SK-N-SH (cell line): ENCODE measurements around the gene MBNL1. TPM values are rescaled to one million over a fixed set of nuclear protein-coding genes. Genes with fewer than 3 reads are reported as not detected.

ENCODE experiments used
- CTCF ChIA-PET: fragments of 300-600, 350-600 bp; formaldehyde crosslinking; extraction: SDS; loops from one replicate; lab custom pipeline; 2021; lab: Yijun Ruan, JAX
- POLR2A ChIA-PET: fragments of 350-600 bp; sonication (Branson Sonifier 250); formaldehyde crosslinking; extraction: SDS; loops from one replicate; lab custom pipeline; 2020; ENCODE audit warnings: antibody characterized with exemption, inconsistent platforms; lab: Yijun Ruan, JAX
- DNase-seq: peaks from one replicate; pipeline ENCODE4 v3.0.0; 2012
- H2AFZ ChIP-seq: fragments of 200-600 bp; sonication (generic); 2 replicates; pipeline ENCODE4 v1.8.1; 2016; ENCODE audit warnings: antibody characterized with exemption, mild to moderate bottlenecking, low read depth
- H3F3A ChIP-seq: fragments of 200-600 bp; sonication (generic); replicated peaks from 2 replicates; pipeline ENCODE3; 2016; ENCODE audit warnings: antibody characterized with exemption, mild to moderate bottlenecking; ENCODE audit not compliant: insufficient read depth
- H3K27ac ChIP-seq, 2 experiments: fragments of 200-500 bp in 1 of 2; fragments of 200-600 bp in 1 of 2; sonication (Bioruptor generic) in 1 of 2; sonication (generic), shearing (Covaris generic) in 1 of 2; 2 replicates each; pipeline versions ENCODE4 v1.5.1 to v1.6.1; 2014 to 2016; ENCODE audit warnings: low read depth in 2 of 2, inconsistent platforms in 1 of 2, low read length in 1 of 2, mild to moderate bottlenecking in 1 of 2, mixed read lengths in 1 of 2
- H3K27me3 ChIP-seq: fragments of 200-600 bp; sonication (generic), shearing (Covaris generic); 2 replicates; pipeline ENCODE4 v1.6.1; 2016; ENCODE audit warnings: mixed run types; ENCODE audit not compliant: insufficient read depth
- H3K36me3 ChIP-seq, 2 experiments: fragments of 200-500 bp in 1 of 2; fragments of 200-600 bp in 1 of 2; sonication (Bioruptor generic) in 1 of 2; sonication (generic) in 1 of 2; replicated peaks in 1 of 2; 2 replicates each; pipeline versions ENCODE3 to v1.5.1; 2014 to 2016; ENCODE audit warnings: low read length in 1 of 2, mild to moderate bottlenecking in 1 of 2; ENCODE audit not compliant: insufficient read depth in 2 of 2, control insufficient read depth in 1 of 2
- H3K4me1 ChIP-seq, 2 experiments: fragments of 200-500 bp in 1 of 2; fragments of 200-600 bp in 1 of 2; sonication (Bioruptor generic) in 1 of 2; sonication (generic), shearing (Covaris generic) in 1 of 2; 2 replicates each; pipeline versions ENCODE4 v1.5.1 to v1.6.1; 2014 to 2016; ENCODE audit warnings: low read depth in 1 of 2, low read length in 1 of 2, mixed run types in 1 of 2; ENCODE audit not compliant: insufficient read depth in 2 of 2, control insufficient read depth in 1 of 2
- H3K4me2 ChIP-seq: fragments of 200-600 bp; sonication (generic), shearing (Covaris generic); 2 replicates; pipeline ENCODE4 v1.6.1; 2017; ENCODE audit warnings: mixed run types
- H3K4me3 ChIP-seq, 2 experiments: fragments of 200-500 bp in 1 of 2; fragments of 200-600 bp in 1 of 2; sonication (Bioruptor generic) in 1 of 2; sonication (generic), shearing (Covaris generic) in 1 of 2; 2 replicates each; pipeline versions ENCODE4 v1.5.1 to v1.8.1; 2014 to 2016; ENCODE audit warnings: low read depth in 2 of 2, inconsistent platforms in 1 of 2, low read length in 1 of 2, mild to moderate bottlenecking in 1 of 2, mixed read lengths in 1 of 2, moderate library complexity in 1 of 2
- H3K79me2 ChIP-seq: fragments of 200-600 bp; sonication (generic); 2 replicates; pipeline ENCODE4 v1.8.1; 2017; ENCODE audit warnings: mild to moderate bottlenecking; ENCODE audit not compliant: insufficient read depth
- H3K9ac ChIP-seq: fragments of 200-600 bp; sonication (generic); 2 replicates; pipeline ENCODE4 v1.6.1; 2017; ENCODE audit warnings: mixed run types
- H3K9me2 ChIP-seq: fragments of 200-600 bp; sonication (generic); 2 replicates; pipeline ENCODE4 v1.6.1; 2017; ENCODE audit warnings: mixed run types
- H3K9me3 ChIP-seq: fragments of 200-600 bp; sonication (generic); 2 replicates; pipeline ENCODE4 v1.6.1; 2017; ENCODE audit warnings: mixed run types, mild to moderate bottlenecking, moderate library complexity
- H4K20me1 ChIP-seq: fragments of 200-600 bp; sonication (generic); 2 replicates; pipeline ENCODE4 v1.6.1; 2017; ENCODE audit warnings: mild to moderate bottlenecking, mixed run types; ENCODE audit not compliant: insufficient read depth
- CHD2 ChIP-seq: fragments of 150-350 bp; IDR thresholded peaks from 2 replicates; pipeline ENCODE4 v1.6.1; 2018; ENCODE audit warnings: low read length; ENCODE audit not compliant: partially characterized antibody
- ELF1 ChIP-seq: IDR thresholded peaks from 2 replicates; pipeline ENCODE4 v1.4.0; 2012
- EZH2phosphoT487 ChIP-seq: fragments of 200-600 bp; sonication (generic); IDR thresholded peaks from 2 replicates; pipeline ENCODE4 v1.6.1; 2017; ENCODE audit warnings: low read depth, mixed run types, mild to moderate bottlenecking, antibody characterized with exemption, moderate library complexity, borderline replicate concordance
- FOXJ3 ChIP-seq: sonication (generic); formaldehyde crosslinking; IDR thresholded peaks from 2 replicates; pipeline ENCODE4 v1.5.1; 2020; ENCODE audit warnings: mild to moderate bottlenecking, missing genetic modification reagents
- JUND ChIP-seq: IDR thresholded peaks from 2 replicates; pipeline ENCODE4 v1.4.0; 2012
- MEF2A ChIP-seq: IDR thresholded peaks from 2 replicates; pipeline ENCODE4 v1.4.0; 2012; ENCODE audit warnings: low read depth, borderline replicate concordance
- RAD21 ChIP-seq: IDR thresholded peaks from 2 replicates; pipeline ENCODE4 v1.6.1; 2012; ENCODE audit warnings: mild to moderate bottlenecking, low read length
- RFX5 ChIP-seq: IDR thresholded peaks from 2 replicates; pipeline ENCODE4 v1.6.1; 2012; ENCODE audit warnings: mild to moderate bottlenecking, improper control_type of control experiment, low read length
- TAF1 ChIP-seq: IDR thresholded peaks from 2 replicates; pipeline ENCODE4 v1.6.1; 2012; ENCODE audit warnings: low read depth, mild to moderate bottlenecking, low read length, moderate library complexity, borderline replicate concordance
- TCF12 ChIP-seq: IDR thresholded peaks from 2 replicates; pipeline ENCODE4 v1.4.0; 2012
- USF1 ChIP-seq: IDR thresholded peaks from 2 replicates; pipeline ENCODE4 v1.4.0; 2012; ENCODE audit warnings: low read depth, borderline replicate concordance
- USF2 ChIP-seq: fragments of 150-350 bp; IDR thresholded peaks from 2 replicates; pipeline ENCODE4 v1.6.1; 2017; ENCODE audit warnings: antibody characterized with exemption, low read length, low read depth, borderline replicate concordance
- WGBS: methylation state at CpG from one replicate; pipeline ENCODE4 v1.1.6; 2017; ENCODE audit warnings: low lambda C conversion rate; 5-methylcytosine and 5-hydroxymethylcytosine counted together
- polyA plus RNA-seq, 3 experiments: library from polyadenylated mRNA; depleted of rRNA; stranded (reverse); fragments of >200 nt; gene quantifications; 2 replicates each; pipeline ENCODE4 v1.2.3, GENCODE V29; 2012
- TF ChIP-seq, protein P1 (sequence below): IDR thresholded peaks from 2 replicates; pipeline ENCODE4; 2012
- TF ChIP-seq, protein P2 (sequence below): fragments of 200-600 bp; sonication (generic); IDR thresholded peaks from 2 replicates; pipeline ENCODE4 v1.6.1; 2017; ENCODE audit warnings: antibody characterized with exemption, mild to moderate bottlenecking, moderate library complexity
- TF ChIP-seq, protein P3 (sequence below): IDR thresholded peaks from 2 replicates; pipeline ENCODE4 v1.4.0; 2012; ENCODE audit warnings: low read depth

Gene MBNL1
- polyA plus RNA-seq, 1 of the 3 experiments (the other 2 are of a cell fraction) = 44.3 TPM

GRCh38 chr3:152416808-152417580 is 148.3 kb downstream of the MBNL1 start:
- no peaks in the 10 kb centered on the region for H3K9me2 ChIP-seq
- H3K27ac ChIP-seq = 0 out of 4 replicates have a peak overlapping the region, but pooled peaks of 1 of the 2 experiments have one; percentile 7
- CTCF ChIA-PET = interaction anchor here (1.0 kb wide), 1 partner anchor 35 kb away, joined by 3 read pairs; no protein-coding TSS in a partner anchor
- POLR2A ChIA-PET = no interaction called here
- H3K4me3 ChIP-seq = no peak overlapping the region
- H3K4me2 ChIP-seq = no peak overlapping the region
- no peaks in the 10 kb centered on the region for H3K9me3 ChIP-seq
- peaks cover 17% of the 10 kb centered on the region for H3F3A ChIP-seq
- H3K79me2 ChIP-seq = peaks cover 90% of the 10 kb centered on the region
- peaks cover 48 to 52% of the 10 kb centered on the region in 2 experiments for H3K36me3 ChIP-seq
- H3K27me3 ChIP-seq = no peaks in the 10 kb centered on the region
- peaks cover 30% of the 10 kb centered on the region for H4K20me1 ChIP-seq
- H3K4me1 ChIP-seq = 0 out of 4 replicates have a peak, but pooled peaks cover 0 to 4% of the 10 kb centered on the region in 2 experiments
- WGBS = 87% methylated on average over 1 of the region's 1 CpG
- TF ChIP-seq TCF12 (peak; percentile 29; the same call in 1 of the 2 replicates), ELF1 (no peak), MEF2A (no peak)
- TF ChIP-seq, protein P1, sequence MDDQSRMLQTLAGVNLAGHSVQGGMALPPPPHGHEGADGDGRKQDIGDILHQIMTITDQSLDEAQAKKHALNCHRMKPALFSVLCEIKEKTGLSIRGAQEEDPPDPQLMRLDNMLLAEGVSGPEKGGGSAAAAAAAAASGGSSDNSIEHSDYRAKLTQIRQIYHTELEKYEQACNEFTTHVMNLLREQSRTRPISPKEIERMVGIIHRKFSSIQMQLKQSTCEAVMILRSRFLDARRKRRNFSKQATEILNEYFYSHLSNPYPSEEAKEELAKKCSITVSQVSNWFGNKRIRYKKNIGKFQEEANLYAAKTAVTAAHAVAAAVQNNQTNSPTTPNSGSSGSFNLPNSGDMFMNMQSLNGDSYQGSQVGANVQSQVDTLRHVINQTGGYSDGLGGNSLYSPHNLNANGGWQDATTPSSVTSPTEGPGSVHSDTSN = peak; percentile 42; the same call in 1 of the 2 replicates
- TF ChIP-seq, all 33 proteins: peak for 2
- Histone ChIP-seq H3K9ac (no peak overlapping the region), H2AFZ (no peak overlapping the region)
- DNase-seq = no peak

DNA sequence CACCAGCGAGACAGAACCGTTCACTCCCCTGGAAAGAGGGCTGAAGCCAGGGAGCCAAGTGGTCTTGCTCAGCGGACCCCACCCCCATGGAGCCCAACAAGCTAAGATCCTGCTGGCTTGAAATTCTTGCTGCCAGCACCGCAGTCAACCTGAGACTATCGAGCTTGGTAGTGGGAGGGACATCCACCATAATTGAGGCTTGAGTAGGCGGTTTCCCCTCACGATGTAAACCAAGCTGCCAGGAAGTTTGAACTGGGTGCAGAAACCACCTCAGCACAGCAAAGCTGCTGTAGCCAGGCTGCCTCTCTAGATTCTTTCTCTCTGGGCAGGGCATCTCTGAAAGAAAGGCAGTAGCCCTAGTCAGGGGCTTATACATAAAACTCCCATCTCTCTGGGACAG is 151.0 kb downstream of the MBNL1 start:
- ChIA-PET CTCF (interaction anchor here (1.2 to 1.4 kb wide), 2 partner anchors 12 to 24 kb away, joined by 3 to 4 read pairs; no protein-coding TSS in a partner anchor), POLR2A (interaction anchor here (0.7 kb wide), 1 partner anchor 1817 kb away, joined by 3 read pairs; the partner anchor contains the start of gene SELENOT)
- H3K4me3 ChIP-seq = no peak overlapping the region
- H4K20me1 ChIP-seq = peaks cover 9% of the 10 kb centered on the region; the same call in 1 of the 2 replicates
- no peak for DNase-seq
- H3K4me1 ChIP-seq = no peaks in the 10 kb centered on the region
- 98% methylated on average over 7 of the region's 7 CpGs for WGBS
- no peak overlapping the region for H2AFZ ChIP-seq
- H3K4me2 ChIP-seq = no peak overlapping the region
- H3K36me3 ChIP-seq = peaks cover 47 to 58% of the 10 kb centered on the region in 2 experiments
- peaks cover 88% of the 10 kb centered on the region for H3K79me2 ChIP-seq
- H3K9ac ChIP-seq = no peak overlapping the region
- H3K9me3 ChIP-seq = no peaks in the 10 kb centered on the region
- H3K27ac ChIP-seq = no peak overlapping the region
- no peaks in the 10 kb centered on the region for H3K27me3 ChIP-seq
- no peaks in the 10 kb centered on the region for H3K9me2 ChIP-seq
- TF ChIP-seq, protein P2, sequence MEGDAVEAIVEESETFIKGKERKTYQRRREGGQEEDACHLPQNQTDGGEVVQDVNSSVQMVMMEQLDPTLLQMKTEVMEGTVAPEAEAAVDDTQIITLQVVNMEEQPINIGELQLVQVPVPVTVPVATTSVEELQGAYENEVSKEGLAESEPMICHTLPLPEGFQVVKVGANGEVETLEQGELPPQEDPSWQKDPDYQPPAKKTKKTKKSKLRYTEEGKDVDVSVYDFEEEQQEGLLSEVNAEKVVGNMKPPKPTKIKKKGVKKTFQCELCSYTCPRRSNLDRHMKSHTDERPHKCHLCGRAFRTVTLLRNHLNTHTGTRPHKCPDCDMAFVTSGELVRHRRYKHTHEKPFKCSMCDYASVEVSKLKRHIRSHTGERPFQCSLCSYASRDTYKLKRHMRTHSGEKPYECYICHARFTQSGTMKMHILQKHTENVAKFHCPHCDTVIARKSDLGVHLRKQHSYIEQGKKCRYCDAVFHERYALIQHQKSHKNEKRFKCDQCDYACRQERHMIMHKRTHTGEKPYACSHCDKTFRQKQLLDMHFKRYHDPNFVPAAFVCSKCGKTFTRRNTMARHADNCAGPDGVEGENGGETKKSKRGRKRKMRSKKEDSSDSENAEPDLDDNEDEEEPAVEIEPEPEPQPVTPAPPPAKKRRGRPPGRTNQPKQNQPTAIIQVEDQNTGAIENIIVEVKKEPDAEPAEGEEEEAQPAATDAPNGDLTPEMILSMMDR = no peak
- TF ChIP-seq TAF1 = no peak
- TF ChIP-seq FOXJ3 (CRISPR knock-in tag) = no peak
- no peak for TF ChIP-seq USF2
- TF ChIP-seq USF1 = no peak
- no peak for TF ChIP-seq MEF2A
- TF ChIP-seq, protein P3, sequence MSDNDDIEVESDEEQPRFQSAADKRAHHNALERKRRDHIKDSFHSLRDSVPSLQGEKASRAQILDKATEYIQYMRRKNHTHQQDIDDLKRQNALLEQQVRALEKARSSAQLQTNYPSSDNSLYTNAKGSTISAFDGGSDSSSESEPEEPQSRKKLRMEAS = no peak
- no peak for TF ChIP-seq RFX5
- no peak for TF ChIP-seq ELF1
- TF ChIP-seq JUND = no peak
- TF ChIP-seq CHD2 = no peak
- TF ChIP-seq EZH2phosphoT487 = no peak
- no peak for TF ChIP-seq RAD21
- peaks cover 20% of the 10 kb centered on the region for H3F3A ChIP-seq
